Suprapubic skin (tissue), 4 donors: ENCODE data around the gene INTS11. TPM values are rescaled to one million over a fixed set of nuclear protein-coding genes. Genes with fewer than 3 reads are reported as not detected.

Experiments used
- DNase-seq, 2 donors: peaks; one replicate each; pipeline ENCODE4 v3.0.0-alpha.2; 2019; ENCODE audit warnings: low spot score in 2 of 2
- H3K27ac ChIP-seq: fragments of 200-600 bp; sonication (generic); one replicate; pipeline ENCODE4 v1.5.1; 2019
- H3K27me3 ChIP-seq: fragments of 200-600 bp; sonication (generic); one replicate; pipeline ENCODE4 v1.5.1; 2019
- H3K36me3 ChIP-seq: fragments of 200-600 bp; sonication (generic); one replicate; pipeline ENCODE4 v1.5.1; 2019
- H3K4me1 ChIP-seq: fragments of 200-600 bp; sonication (generic); one replicate; pipeline ENCODE4 v1.5.1; 2019
- H3K4me3 ChIP-seq: fragments of 200-600 bp; sonication (generic); one replicate; pipeline ENCODE4 v1.5.1; 2019; ENCODE audit warnings: mild to moderate bottlenecking
- H3K9me3 ChIP-seq: fragments of 200-600 bp; sonication (generic); one replicate; pipeline ENCODE4 v1.5.1; 2019
- EP300 ChIP-seq: sonication (generic); formaldehyde crosslinking; IDR thresholded peaks from one replicate; pipeline ENCODE4 v1.6.1; 2017; ENCODE audit warnings: antibody characterized with exemption
- POLR2A ChIP-seq, 2 donors: fragments of 450-650 bp; IDR thresholded peaks; one replicate each; pipeline ENCODE4 v1.6.1; 2017; ENCODE audit warnings: antibody characterized with exemption in 2 of 2, mild to moderate bottlenecking in 2 of 2, moderate library complexity in 2 of 2
- POLR2AphosphoS5 ChIP-seq, 3 donors: sonication (generic); formaldehyde crosslinking; IDR thresholded peaks; one replicate each; pipeline ENCODE4 v1.6.1; 2017; ENCODE audit warnings: antibody characterized with exemption in 3 of 3
- WGBS: methylation state at CpG from one replicate; pipeline ENCODE4 v1.1.5; 2018; 5-methylcytosine and 5-hydroxymethylcytosine counted together
- total RNA-seq, 4 donors: library from RNA; depleted of rRNA; stranded (reverse); fragments of >200 nt; gene quantifications; one replicate each; pipeline ENCODE4 v1.1.0, GENCODE V29; 2016
- TF ChIP-seq, protein P1 (sequence below), 2 donors: fragments of 200-600 bp in 1 of 2; fragments of 450-650 bp in 1 of 2; sonication (generic) in 1 of 2; IDR thresholded peaks; one replicate each; pipeline ENCODE4 v1.5.1; 2016 to 2019; ENCODE audit warnings: antibody characterized with exemption in 2 of 2, mild to moderate bottlenecking in 1 of 2, moderate library complexity in 1 of 2

INTS11 gene
- total RNA-seq, 4 donors from 2014 or later: 105 to 242 (median 151) TPM

DNA sequence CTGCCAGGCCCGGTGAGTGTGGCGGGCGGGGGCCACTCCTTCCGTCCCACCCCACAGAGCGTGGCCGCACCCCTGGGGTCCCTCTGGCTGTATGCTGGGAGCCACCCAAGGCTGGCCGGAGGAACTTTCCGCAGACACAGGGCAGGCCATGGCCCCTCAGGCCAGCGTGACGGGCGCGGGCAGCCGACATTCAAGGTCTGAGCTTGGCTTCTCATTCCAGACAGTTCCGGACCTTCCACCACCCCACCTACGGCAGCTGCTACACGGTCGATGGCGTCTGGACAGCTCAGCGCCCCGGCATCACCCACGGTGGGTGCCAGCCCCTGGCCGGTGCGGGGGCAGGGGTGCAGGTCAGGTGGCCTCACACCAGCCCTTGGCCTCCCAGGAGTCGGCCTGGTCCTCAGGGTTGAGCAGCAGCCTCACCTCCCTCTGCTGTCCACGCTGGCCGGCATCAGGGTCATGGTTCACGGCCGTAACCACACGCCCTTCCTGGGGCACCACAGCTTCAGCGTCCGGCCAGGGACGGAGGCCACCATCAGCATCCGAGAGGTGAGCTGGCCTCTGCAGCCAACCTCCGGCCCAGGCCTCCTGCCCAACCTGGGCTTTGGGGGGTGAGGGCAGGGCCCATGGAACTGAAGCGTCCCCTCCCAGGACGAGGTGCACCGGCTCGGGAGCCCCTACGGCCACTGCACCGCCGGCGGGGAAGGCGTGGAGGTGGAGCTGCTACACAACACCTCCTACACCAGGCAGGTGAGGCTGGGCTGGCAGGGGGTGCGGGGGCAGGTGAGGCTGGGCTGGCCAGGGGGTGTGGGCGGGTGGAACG is 37.0 kb downstream of the INTS11 start:
- Histone ChIP-seq H3K4me1 (peaks cover 23% of the 10 kb centered on the region), H3K36me3 (no peaks in the 10 kb centered on the region), H3K27ac (no peak overlapping the region), H3K27me3 (peaks cover 33% of the 10 kb centered on the region), H3K4me3 (no peak overlapping the region), H3K9me3 (no peaks in the 10 kb centered on the region)
- no peak for DNase-seq
- TF ChIP-seq POLR2A (IDR thresholded peaks at IDR 0.05): no peak
- no peak for TF ChIP-seq EP300
- TF ChIP-seq, protein P1, sequence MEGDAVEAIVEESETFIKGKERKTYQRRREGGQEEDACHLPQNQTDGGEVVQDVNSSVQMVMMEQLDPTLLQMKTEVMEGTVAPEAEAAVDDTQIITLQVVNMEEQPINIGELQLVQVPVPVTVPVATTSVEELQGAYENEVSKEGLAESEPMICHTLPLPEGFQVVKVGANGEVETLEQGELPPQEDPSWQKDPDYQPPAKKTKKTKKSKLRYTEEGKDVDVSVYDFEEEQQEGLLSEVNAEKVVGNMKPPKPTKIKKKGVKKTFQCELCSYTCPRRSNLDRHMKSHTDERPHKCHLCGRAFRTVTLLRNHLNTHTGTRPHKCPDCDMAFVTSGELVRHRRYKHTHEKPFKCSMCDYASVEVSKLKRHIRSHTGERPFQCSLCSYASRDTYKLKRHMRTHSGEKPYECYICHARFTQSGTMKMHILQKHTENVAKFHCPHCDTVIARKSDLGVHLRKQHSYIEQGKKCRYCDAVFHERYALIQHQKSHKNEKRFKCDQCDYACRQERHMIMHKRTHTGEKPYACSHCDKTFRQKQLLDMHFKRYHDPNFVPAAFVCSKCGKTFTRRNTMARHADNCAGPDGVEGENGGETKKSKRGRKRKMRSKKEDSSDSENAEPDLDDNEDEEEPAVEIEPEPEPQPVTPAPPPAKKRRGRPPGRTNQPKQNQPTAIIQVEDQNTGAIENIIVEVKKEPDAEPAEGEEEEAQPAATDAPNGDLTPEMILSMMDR (IDR thresholded peaks at IDR 0.05): no peak
- TF ChIP-seq POLR2AphosphoS5 (IDR thresholded peaks at IDR 0.05): no peak
- 74% methylated on average over 7 of the region's 46 CpGs for WGBS

DNA sequence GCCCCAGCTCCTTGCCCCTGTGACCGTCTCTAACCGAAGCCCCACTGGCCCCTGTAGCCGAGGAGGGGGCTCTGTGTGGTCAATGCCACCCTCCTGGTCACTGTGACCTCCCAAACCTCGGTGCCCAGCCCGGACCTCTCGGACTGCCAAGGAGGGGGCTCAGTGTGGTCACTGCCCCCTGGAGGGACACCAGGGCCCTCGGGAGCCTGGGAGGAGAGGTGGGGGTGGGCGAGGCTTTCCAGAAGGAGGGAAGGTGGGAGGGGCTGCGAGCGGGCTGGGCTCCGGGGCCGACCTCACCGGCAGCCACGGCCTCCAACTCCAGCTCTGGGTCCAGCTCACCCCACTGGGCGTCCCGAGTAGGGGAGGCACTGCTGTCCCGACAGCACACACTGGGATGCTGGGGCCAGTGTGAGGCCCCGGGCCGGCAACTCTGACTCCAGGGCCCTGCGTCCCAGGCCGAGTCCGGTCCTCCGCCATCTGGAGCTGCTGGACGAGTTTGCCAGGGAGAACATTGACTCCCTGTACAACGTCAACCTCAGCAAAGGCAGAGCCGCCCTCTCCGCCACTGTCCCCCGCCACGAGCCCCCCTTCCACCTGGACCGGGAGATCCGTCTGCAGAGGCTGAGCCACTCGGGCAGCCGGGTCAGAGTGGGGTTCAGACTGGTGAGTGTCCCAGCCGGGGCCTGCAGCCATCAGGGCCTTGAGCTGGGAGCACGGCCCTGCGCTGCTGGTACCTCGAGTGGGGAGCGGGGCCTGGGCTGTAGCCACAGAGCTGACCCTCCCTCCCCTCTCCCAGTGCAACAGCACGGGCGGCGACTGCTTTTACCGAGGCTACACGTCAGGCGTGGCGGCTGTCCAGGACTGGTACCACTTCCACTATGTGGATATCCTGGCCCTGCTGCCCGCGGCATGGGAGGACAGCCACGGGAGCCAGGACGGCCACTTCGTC is 37.9 kb downstream of the INTS11 start:
- Histone ChIP-seq H3K4me1 (peaks cover 24% of the 10 kb centered on the region), H3K9me3 (no peaks in the 10 kb centered on the region), H3K27me3 (peaks cover 33% of the 10 kb centered on the region), H3K4me3 (no peak overlapping the region), H3K36me3 (no peaks in the 10 kb centered on the region), H3K27ac (no peak overlapping the region)
- no CpG with 5 or more reads among the region's 50 CpGs for WGBS
- no peak for TF ChIP-seq POLR2A (IDR thresholded peaks at IDR 0.05)
- TF ChIP-seq, protein P1 (IDR thresholded peaks at IDR 0.05): no peak
- no peak for DNase-seq

DNA sequence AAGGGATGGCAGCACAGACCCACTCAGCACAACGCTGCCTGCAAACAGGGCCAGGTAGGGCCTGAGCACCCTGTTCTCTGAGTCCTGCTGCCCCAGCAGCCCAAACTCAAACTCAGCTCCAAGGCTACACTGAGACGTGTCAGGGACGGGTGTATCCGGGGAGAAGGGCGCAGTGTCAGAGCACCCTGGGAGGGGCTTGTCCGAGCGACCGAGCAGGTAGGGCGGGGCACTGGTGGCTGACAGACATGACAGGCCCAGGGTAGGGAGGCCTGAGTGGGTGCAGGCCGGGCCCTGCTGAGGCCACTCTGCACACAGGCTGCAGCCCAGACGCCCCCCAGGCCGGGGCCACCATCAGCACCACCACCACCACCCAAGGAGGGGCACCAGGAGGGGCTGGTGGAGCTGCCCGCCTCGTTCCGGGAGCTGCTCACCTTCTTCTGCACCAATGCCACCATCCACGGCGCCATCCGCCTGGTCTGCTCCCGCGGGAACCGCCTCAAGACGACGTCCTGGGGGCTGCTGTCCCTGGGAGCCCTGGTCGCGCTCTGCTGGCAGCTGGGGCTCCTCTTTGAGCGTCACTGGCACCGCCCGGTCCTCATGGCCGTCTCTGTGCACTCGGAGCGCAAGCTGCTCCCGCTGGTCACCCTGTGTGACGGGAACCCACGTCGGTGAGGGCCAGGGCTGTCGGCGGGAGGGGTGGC is 38.7 kb downstream of the INTS11 start:
- DNase-seq: no peak

DNA sequence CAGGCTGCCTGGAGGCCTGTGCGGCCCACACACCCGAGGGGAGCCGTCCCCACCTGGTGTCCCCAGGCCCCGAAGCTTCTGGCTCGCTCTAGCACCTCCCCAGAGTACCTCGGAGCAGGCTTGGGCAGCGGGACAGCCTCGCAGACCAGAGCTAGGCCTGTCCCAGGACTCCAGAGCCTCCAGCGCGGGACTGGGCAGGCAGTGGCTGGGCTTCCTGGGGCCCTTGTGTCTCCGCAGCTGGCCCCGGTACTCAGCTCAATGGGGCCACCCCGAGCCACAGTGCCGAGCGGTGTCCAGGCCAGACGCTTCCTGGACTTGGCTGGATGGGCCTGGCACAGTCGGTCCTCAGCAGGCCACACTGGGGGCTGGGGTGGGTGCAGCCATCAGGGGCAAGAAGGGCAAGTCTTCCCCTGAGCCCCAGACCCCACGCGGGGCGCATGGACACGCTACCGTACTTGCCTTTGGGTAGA is 39.3 kb downstream of the INTS11 start:
- no peak for DNase-seq
- WGBS: 76% methylated on average over 7 of the region's 22 CpGs
- Histone ChIP-seq H3K36me3 (no peaks in the 10 kb centered on the region), H3K27ac (no peak overlapping the region), H3K9me3 (no peaks in the 10 kb centered on the region), H3K4me3 (no peak overlapping the region), H3K4me1 (peaks cover 12% of the 10 kb centered on the region), H3K27me3 (peaks cover 33% of the 10 kb centered on the region)
- TF ChIP-seq, protein P1 (IDR thresholded peaks at IDR 0.05): no peak
- TF ChIP-seq POLR2A (IDR thresholded peaks at IDR 0.05): no peak
- no peak for TF ChIP-seq POLR2AphosphoS5 (IDR thresholded peaks at IDR 0.05)
- no peak for TF ChIP-seq EP300

More for the DNA sequence above, 38.7 kb downstream of the INTS11 start:
- H3K4me1 ChIP-seq: peaks cover 17% of the 10 kb centered on the region
- H3K27ac ChIP-seq: no peak overlapping the region
- H3K27me3 ChIP-seq: peaks cover 33% of the 10 kb centered on the region
- TF ChIP-seq EP300: no peak
- TF ChIP-seq POLR2AphosphoS5 (IDR thresholded peaks at IDR 0.05): no peak
- TF ChIP-seq, protein P1 (IDR thresholded peaks at IDR 0.05): no peak
- TF ChIP-seq POLR2A (IDR thresholded peaks at IDR 0.05): no peak
- no peaks in the 10 kb centered on the region for H3K9me3 ChIP-seq
- H3K36me3 ChIP-seq: no peaks in the 10 kb centered on the region
- 60% methylated on average over 2 of the region's 37 CpGs for WGBS
- no peak overlapping the region for H3K4me3 ChIP-seq
